Vagina (tissue), 2 donors: ENCODE data around the gene DYSF.

Source experiments
- POLR2A ChIP-seq, 2 donors: fragments of 450-650 bp; IDR thresholded peaks; one replicate each; pipeline ENCODE4 v1.6.1; 2017; ENCODE audit warnings: antibody characterized with exemption in 2 of 2, mild to moderate bottlenecking in 2 of 2, moderate library complexity in 2 of 2
- TF ChIP-seq, protein P1 (sequence below), 3 experiments: fragments of 450-650 bp in 2 of 3; fragments of 200-600 bp in 1 of 3; sonication (generic) in 1 of 3; IDR thresholded peaks; one replicate each; pipeline ENCODE4 v1.5.1; 2017 to 2019; ENCODE audit warnings: antibody characterized with exemption in 3 of 3, mild to moderate bottlenecking in 2 of 3, moderate library complexity in 2 of 3

DNA sequence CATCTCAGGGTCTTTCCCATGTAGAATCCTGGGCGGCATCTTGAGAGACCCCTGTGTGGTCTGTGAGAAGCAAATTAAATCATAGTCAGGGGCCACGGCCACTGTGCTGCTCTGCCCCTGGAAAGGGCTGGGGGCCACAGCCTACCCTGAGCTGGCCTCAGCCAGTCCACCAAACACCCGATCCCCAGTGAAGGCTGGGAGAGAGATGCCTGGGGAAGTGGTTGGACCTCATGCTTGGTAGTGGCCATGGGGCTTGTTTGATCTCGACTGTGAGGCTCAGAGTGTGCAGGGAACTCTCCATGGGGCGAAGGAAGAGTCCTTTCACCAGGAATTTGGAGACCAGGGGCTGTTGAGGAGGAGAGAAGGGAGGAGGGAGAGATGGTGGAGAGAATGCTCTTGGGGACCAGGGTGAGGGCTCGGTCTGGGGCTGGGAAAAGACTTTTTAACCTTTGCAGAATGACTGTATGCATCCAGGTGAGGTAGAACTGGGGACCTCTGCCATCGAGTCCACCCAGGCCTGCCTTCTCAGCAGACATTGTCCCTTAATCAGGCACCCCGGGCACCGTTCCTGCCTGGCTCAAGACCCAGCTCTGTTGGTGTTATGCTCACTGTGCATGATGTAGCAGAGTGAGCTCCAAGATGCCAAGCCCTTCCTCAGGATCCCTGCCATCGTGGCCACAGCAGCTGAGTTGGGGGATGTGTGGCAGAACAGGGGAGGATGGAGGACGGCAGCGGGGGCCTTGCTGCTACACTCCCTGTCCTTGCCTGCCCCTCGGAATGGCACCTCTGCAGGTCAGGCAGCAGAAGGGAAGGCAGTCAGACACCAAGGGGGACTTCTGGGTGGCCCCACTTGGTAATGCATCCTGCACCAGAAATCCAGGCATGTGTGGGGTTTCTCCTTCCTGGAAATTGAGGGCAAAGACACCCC lies 249.9 kb downstream of the DYSF start:
- TF ChIP-seq, protein P1, sequence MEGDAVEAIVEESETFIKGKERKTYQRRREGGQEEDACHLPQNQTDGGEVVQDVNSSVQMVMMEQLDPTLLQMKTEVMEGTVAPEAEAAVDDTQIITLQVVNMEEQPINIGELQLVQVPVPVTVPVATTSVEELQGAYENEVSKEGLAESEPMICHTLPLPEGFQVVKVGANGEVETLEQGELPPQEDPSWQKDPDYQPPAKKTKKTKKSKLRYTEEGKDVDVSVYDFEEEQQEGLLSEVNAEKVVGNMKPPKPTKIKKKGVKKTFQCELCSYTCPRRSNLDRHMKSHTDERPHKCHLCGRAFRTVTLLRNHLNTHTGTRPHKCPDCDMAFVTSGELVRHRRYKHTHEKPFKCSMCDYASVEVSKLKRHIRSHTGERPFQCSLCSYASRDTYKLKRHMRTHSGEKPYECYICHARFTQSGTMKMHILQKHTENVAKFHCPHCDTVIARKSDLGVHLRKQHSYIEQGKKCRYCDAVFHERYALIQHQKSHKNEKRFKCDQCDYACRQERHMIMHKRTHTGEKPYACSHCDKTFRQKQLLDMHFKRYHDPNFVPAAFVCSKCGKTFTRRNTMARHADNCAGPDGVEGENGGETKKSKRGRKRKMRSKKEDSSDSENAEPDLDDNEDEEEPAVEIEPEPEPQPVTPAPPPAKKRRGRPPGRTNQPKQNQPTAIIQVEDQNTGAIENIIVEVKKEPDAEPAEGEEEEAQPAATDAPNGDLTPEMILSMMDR (IDR thresholded peaks at IDR 0.05): no peak
- no peak for TF ChIP-seq POLR2A (IDR thresholded peaks at IDR 0.05)
